Osteocyte (in vitro differentiated cells): ENCODE results near the gene RARS1. TPM values are rescaled to one million over a fixed set of nuclear protein-coding genes. Genes with fewer than 3 reads are reported as not detected.
A peak's percentile ranks its signal among the peaks of the same experiment; 100 is the strongest.

Experiments used
- DNase-seq: peaks from one replicate; pipeline ENCODE4 v3.0.0; 2021; ENCODE audit warnings: mixed read lengths; ENCODE audit not compliant: unreplicated experiment; ENCODE audit errors: extremely low spot score
- H3K27ac Mint-ChIP-seq: one replicate; pipeline ENCODE4 v1.8.0; 2021; ENCODE audit warnings: mild to moderate bottlenecking, mixed read lengths; ENCODE audit not compliant: unreplicated experiment
- H3K27me3 Mint-ChIP-seq: one replicate; pipeline ENCODE4 v1.8.0; 2021; ENCODE audit warnings: mixed read lengths; ENCODE audit not compliant: unreplicated experiment
- H3K36me3 Mint-ChIP-seq: one replicate; pipeline ENCODE4 v1.8.0; 2021; ENCODE audit warnings: mixed read lengths; ENCODE audit not compliant: unreplicated experiment
- H3K4me1 Mint-ChIP-seq: one replicate; pipeline ENCODE4 v1.8.0; 2021; ENCODE audit warnings: mixed read lengths; ENCODE audit not compliant: unreplicated experiment
- H3K4me3 Mint-ChIP-seq: one replicate; pipeline ENCODE4 v1.8.0; 2021; ENCODE audit warnings: mild to moderate bottlenecking, moderate library complexity, mixed read lengths; ENCODE audit not compliant: unreplicated experiment
- H3K9me3 Mint-ChIP-seq: one replicate; pipeline ENCODE4 v1.8.0; 2021; ENCODE audit warnings: mixed read lengths; ENCODE audit not compliant: unreplicated experiment
- CTCF ChIP-seq: fragments of 200-600 bp; sonication (generic); IDR thresholded peaks from 2 replicates; pipeline ENCODE4 v1.5.0; 2021; ENCODE audit warnings: antibody characterized with exemption, mild to moderate bottlenecking, moderate library complexity
- long read RNA-seq: library from polyadenylated mRNA; unstranded; transcript quantifications from one replicate; pipeline ENCODE4 v2.0.0, GENCODE V29; 2021
- total RNA-seq: library from RNA; stranded (reverse); gene quantifications from 2 replicates; pipeline ENCODE4 v1.2.1, GENCODE V29; 2021

Gene RARS1
- total RNA-seq, result 82.7 and 87.6 TPM in 2 replicates
- long read RNA-seq, transcript RARS-209 (3 exons, 757 nt), result minor isoform, 5 of 620 reads
- long read RNA-seq, transcript RARS-201 (15 exons, 2,146 nt), result major isoform, 475 of 620 reads
- long read RNA-seq, partial matches to known transcripts, result 116 of 620 reads
- long read RNA-seq, other reads (novel, unspliced or antisense), result 23 of 620 reads

GRCh38 chr5:168486136-168486879 lies at the start of gene RARS1:
RARS1 (plus strand) TSS chr5:168486471; CDS start chr5:168486499, 28 bp downstream.
- H3K36me3 Mint-ChIP-seq, result peaks cover 14% of the 10 kb centered on the region
- H3K27ac Mint-ChIP-seq, result peak within 1 kb of the TSS; percentile 99
- peak; percentile 97 for DNase-seq
- TF ChIP-seq CTCF, result peak; percentile 92
- no peaks in the 10 kb centered on the region for H3K9me3 Mint-ChIP-seq
- H3K4me3 Mint-ChIP-seq, result peak within 1 kb of the TSS; percentile 100
- H3K27me3 Mint-ChIP-seq, result peaks cover 3% of the 10 kb centered on the region
- peaks cover 26% of the 10 kb centered on the region for H3K4me1 Mint-ChIP-seq

GRCh38 chr5:168438349-168438748 lies 47.9 kb upstream of the RARS1 start:
- H3K4me3 Mint-ChIP-seq, result no peak overlapping the region
- DNase-seq, result no peak
- H3K9me3 Mint-ChIP-seq, result no peaks in the 10 kb centered on the region
- H3K36me3 Mint-ChIP-seq, result no peaks in the 10 kb centered on the region
- H3K27ac Mint-ChIP-seq, result no peak overlapping the region
- no peaks in the 10 kb centered on the region for H3K27me3 Mint-ChIP-seq
- TF ChIP-seq CTCF, result no peak
- H3K4me1 Mint-ChIP-seq, result no peaks in the 10 kb centered on the region

GRCh38 chr5:168443533-168443932 lies 42.7 kb upstream of the RARS1 start:
- Mint-ChIP-seq H3K4me3 (no peak overlapping the region), H3K9me3 (no peaks in the 10 kb centered on the region), H3K4me1 (no peaks in the 10 kb centered on the region), H3K36me3 (no peaks in the 10 kb centered on the region), H3K27me3 (no peaks in the 10 kb centered on the region), H3K27ac (no peak overlapping the region)
- TF ChIP-seq CTCF, result no peak
- DNase-seq, result no peak

- no peaks in the 10 kb centered on the region for H3K4me1 Mint-ChIP-seq
- H3K36me3 Mint-ChIP-seq, result no peaks in the 10 kb centered on the region
- no peaks in the 10 kb centered on the region for H3K27me3 Mint-ChIP-seq
- H3K4me3 Mint-ChIP-seq, result no peak overlapping the region
- H3K9me3 Mint-ChIP-seq, result no peaks in the 10 kb centered on the region
- no peak overlapping the region for H3K27ac Mint-ChIP-seq
- no peak for TF ChIP-seq CTCF
- DNase-seq, result no peak
Observed at GRCh38 chr5:168443950-168444700, 42.1 kb upstream of the RARS1 start.
